Sciatic nerve (tissue), 2 donors: ENCODE results near the gene COX7A2. TPM values are rescaled to one million over a fixed set of nuclear protein-coding genes. Genes with fewer than 3 reads are reported as not detected.

ENCODE experiments used
- ATAC-seq: fragments of 200-7000 bp; cut with Tn5 transposase; one replicate; pipeline ENCODE4 v1.9.1; 2020; ENCODE audit warnings: mild to moderate bottlenecking, moderate library complexity
- DNase-seq: peaks from one replicate; pipeline ENCODE4 v3.0.0-alpha.2; 2020; ENCODE audit warnings: low spot score
- intact Hi-C: fragments of 100-400 bp; cut with DNase I; formaldehyde crosslinking; loops from one replicate; pipeline ENCODE4 v1.14.2; 2022
- total RNA-seq: library from RNA; stranded (reverse); fragmentation: NEBNext Ultra II Directional; extraction: Animal tissue kit (Norgen Biotek cat#: 25700); gene quantifications from one replicate; pipeline ENCODE4 v1.2.1, GENCODE V29; 2021
- donor health status: DM: no; HTN: no; CAD: no.
- donor health status: DM: no; HTN: no; CAD: no.

The COX7A2 gene
- total RNA-seq, 1 donor from 2014 or later, result 223 TPM

- intact Hi-C loops, result no loop called here
- no peak for DNase-seq
- peak; percentile 87 for ATAC-seq
Observed at GRCh38 chr6:75230484-75231325, 12.9 kb downstream of the COX7A2 start.

GRCh38 chr6:75224303-75224926 is 19.2 kb downstream of the COX7A2 start:
- intact Hi-C loops, result no loop called here
- DNase-seq (no peak), ATAC-seq (no peak)

- DNase-seq (no peak), ATAC-seq (no peak)
- intact Hi-C loops, result no loop called here
Observed at GRCh38 chr6:75223428-75223827, 20.2 kb downstream of the COX7A2 start.

GRCh38 chr6:75222261-75222660 is 21.3 kb downstream of the COX7A2 start:
- intact Hi-C loops, result no loop called here
- ATAC-seq (peak; percentile 56), DNase-seq (no peak)

- intact Hi-C loops, result no loop called here
- ATAC-seq, result no peak
- DNase-seq, result no peak
Observed at GRCh38 chr6:75221116-75221515, 22.5 kb downstream of the COX7A2 start.

GRCh38 chr6:75220357-75220756 is 23.2 kb downstream of the COX7A2 start:
- DNase-seq (no peak), ATAC-seq (no peak)
- intact Hi-C loops, result no loop called here

GRCh38 chr6:75219263-75219662 is 24.3 kb downstream of the COX7A2 start:
- ATAC-seq, result no peak
- DNase-seq, result no peak
- intact Hi-C loops, result no loop called here

GRCh38 chr6:75217193-75217592 is 26.4 kb downstream of the COX7A2 start:
- DNase-seq (no peak), ATAC-seq (peak; percentile 81)
- intact Hi-C loops, result no loop called here

- DNase-seq (no peak), ATAC-seq (no peak)
- intact Hi-C loops, result no loop called here
Observed at GRCh38 chr6:75215291-75215690, 28.3 kb downstream of the COX7A2 start.

- no peak for ATAC-seq
- intact Hi-C loops, result no loop called here
- no peak for DNase-seq
Observed at GRCh38 chr6:75213732-75214131, 29.9 kb downstream of the COX7A2 start.

GRCh38 chr6:75213112-75213511 is 30.5 kb downstream of the COX7A2 start:
- DNase-seq (no peak), ATAC-seq (no peak)
- intact Hi-C loops, result no loop called here

GRCh38 chr6:75211920-75212590 is 31.5 kb downstream of the COX7A2 start:
- intact Hi-C loops, result no loop called here
- no peak for DNase-seq
- ATAC-seq, result no peak

- no peak for DNase-seq
- intact Hi-C loops, result no loop called here
- ATAC-seq, result no peak
Observed at GRCh38 chr6:75210885-75211739, 32.5 kb downstream of the COX7A2 start.

- no peak for ATAC-seq
- DNase-seq, result no peak
- intact Hi-C loops, result loop anchor here (5.0 to 10.0 kb wide), 2 partner anchors 794 to 1117 kb away; no protein-coding TSS in a partner anchor
Observed at GRCh38 chr6:75209184-75209723, 34.3 kb downstream of the COX7A2 start.

- DNase-seq (peak; percentile 94), ATAC-seq (peak; percentile 63)
- intact Hi-C loops, result loop anchor here (5.0 to 10.0 kb wide), 2 partner anchors 794 to 1116 kb away; no protein-coding TSS in a partner anchor
Observed at GRCh38 chr6:75208298-75209183, 35.1 kb downstream of the COX7A2 start.

- peak; percentile 64 for DNase-seq
- ATAC-seq, result peak; percentile 12
- intact Hi-C loops, result loop anchor here (5.0 to 10.0 kb wide), 2 partner anchors 792 to 1114 kb away; no protein-coding TSS in a partner anchor
Observed at GRCh38 chr6:75206576-75207342, 36.8 kb downstream of the COX7A2 start.
